ENCODE data around the gene ELF4.

GRCh38 chrX:130049821-130050220 lies 60.5 kb downstream of the ELF4 start:
- TF ChIP-seq CTCF (CRISPR knock-in tag; IDR thresholded peaks at IDR 0.05) (no peak), ZNF558 (CRISPR knock-in tag; IDR thresholded peaks at IDR 0.05; ENCODE audit: borderline replicate concordance) (no peak), CHD2 (IDR thresholded peaks at IDR 0.05; ENCODE audit: low read depth, low read length) (no peak), ETV5 (CRISPR knock-in tag; IDR thresholded peaks at IDR 0.05; ENCODE audit: borderline replicate concordance) (no peak), TEF (CRISPR knock-in tag; IDR thresholded peaks at IDR 0.05) (no peak), GRHL1 (CRISPR knock-in tag; conservative IDR thresholded peaks at IDR 0.05) (no peak), ZNF232 (CRISPR knock-in tag; IDR thresholded peaks at IDR 0.05; ENCODE audit: borderline replicate concordance) (no peak), ZBTB33 (CRISPR knock-in tag; IDR thresholded peaks at IDR 0.05) (no peak), POLR2A (IDR thresholded peaks at IDR 0.05; ENCODE audit: insufficient read depth in 1 of 2, low read depth in 2 of 2, low read length in 2 of 2) (no peak), ZNF609 (CRISPR knock-in tag; IDR thresholded peaks at IDR 0.05; ENCODE audit: borderline replicate concordance) (no peak), U2AF2 (IDR thresholded peaks at IDR 0.05; ENCODE audit: low read depth, low read length) (no peak), RFX5 (IDR thresholded peaks at IDR 0.05; ENCODE audit: low read depth, low read length) (no peak), NR2C2 (CRISPR knock-in tag; IDR thresholded peaks at IDR 0.05; ENCODE audit: borderline replicate concordance) (no peak)

Data from HepG2 (cell line).